Measurements from ENCODE around the gene ELAVL1.

The ELAVL1 gene

DNA sequence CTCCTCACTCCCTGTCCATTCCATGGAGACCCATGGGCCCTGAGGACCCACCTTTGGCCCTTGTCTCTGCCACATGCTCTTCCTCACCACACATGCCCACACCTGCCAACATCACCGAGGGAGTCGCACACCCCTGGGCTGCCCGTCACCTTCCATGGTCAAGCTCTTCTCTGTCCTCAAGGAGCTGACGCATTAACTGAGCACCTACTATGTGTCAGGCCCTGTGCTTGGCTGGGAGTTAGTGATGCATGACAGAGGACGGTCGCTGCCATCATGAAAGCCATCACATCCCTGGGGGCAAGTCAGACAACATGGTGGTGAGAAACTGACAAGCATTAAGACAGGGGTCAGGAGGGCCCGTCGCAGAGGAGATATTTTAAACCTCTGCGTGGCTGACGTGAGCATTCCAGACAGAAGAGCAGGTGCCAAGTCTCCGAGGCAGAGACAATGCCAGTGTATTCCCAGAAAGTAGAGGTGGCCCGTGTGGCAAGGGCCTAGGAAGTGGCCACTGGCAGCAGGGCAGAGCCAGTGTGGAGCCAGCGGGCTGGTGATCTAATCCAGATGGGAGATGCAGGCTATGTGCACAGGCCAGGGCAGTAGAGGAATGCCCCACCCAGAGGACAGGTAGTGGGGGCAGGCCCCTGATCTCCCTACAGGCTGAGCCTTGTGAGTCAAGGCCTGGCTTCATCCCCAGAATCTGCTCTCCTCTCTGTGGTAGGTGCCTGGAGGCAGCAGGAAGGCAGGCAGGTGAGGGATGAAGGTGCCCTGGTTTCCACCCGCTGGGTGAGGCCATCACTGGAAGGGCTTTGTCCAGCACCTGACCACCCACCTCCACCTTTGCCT lies 21.2 kb downstream of the ELAVL1 start:
- no peak for DNase-seq (ENCODE audit: low read depth)

DNA sequence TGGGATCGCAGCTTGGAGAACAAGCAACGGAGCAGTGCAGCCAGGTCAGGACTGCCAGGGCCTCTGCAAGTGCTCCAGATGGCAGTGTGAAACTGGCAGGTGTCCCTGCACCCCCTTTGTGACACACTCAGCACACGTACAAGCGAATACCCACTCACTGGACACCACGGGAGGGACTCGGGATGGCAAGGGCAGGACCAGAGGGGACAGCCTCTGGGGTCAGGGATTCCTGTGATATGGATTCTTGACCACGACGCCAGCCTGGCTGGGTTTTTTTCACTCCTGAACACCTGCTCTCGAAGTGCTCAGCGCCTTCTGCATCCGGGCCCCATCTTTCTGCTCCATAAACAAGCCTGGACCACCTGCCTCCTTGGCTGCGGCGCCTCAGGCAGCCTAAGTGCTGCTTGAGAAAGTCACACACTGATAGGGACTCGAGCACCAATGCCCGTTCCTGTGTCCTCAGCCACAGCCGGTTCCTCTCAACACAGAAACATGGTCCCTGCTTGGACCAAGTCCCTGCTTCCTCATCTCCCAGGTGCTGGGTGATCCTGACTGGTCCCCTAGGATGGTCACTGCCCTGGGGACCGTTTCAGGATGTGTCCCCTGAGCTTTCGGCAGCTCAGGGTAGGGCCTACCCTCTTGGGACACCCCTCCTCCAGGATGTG lies 22.0 kb downstream of the ELAVL1 start:
- no peak for DNase-seq (ENCODE audit: low read depth)

DNA sequence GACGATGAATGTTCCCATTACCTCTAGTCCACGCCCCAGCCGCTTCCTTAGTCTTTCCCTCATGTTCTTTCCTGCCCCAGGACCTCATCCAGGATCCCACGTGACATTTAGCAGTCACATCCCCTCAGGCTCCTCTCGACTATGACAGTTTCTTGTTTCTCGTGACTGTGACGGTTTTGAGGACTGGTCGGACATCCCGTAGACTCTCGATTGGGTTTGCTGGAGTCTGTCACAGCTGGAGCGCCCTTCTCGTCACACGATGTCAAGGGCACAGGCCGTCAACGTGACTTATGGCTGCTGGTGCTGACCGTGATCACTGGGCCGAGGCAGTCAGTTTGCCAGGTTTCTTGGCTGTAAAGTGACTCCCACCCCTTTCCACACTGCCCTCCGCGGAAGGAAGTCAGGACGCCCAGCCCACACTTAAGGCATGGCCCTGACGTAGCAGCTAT lies 22.8 kb downstream of the ELAVL1 start:
- no peak for DNase-seq (ENCODE audit: low read depth)

DNA sequence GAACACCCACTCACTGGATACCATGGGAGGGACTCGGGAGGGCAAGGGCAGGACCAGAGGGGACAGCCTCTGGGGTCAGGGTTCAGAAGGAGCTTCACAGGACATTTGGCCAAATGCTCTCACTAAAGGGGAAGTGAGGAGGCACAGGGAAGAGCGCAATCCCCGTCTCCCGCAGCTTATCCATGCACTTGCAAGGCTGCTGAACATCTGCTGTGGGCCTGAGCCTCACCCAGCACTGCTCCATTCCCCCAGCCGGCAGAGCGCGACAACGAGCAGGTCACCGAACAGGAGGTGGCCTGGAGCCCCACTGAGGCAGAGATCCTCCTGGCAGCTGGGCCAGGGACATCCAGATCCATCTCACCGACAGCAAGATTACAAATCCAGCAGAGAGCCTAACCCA lies 23.3 kb downstream of the ELAVL1 start:
- DNase-seq (ENCODE audit: low read depth) = no peak

DNA sequence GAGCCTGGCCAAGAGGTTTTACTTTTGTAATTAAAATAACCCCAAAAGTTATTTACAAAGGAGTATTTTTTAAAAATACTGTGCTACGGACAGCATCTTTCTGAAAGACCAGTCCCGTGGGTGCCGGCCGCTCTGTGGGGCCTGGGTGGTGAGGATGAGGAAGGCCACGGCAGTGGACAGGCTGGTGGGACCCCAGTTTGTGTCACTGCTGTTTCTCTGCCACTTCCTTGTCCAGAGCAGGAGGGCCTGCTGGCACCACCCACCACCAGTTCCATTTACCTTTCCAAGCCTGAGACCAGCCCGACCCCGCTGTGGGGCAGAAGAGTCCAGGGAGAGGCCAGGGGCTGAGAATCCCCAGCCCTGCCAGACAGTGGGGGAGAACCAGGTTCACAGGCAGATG lies 23.8 kb downstream of the ELAVL1 start:
- DNase-seq (ENCODE audit: low read depth) = no peak

DNA sequence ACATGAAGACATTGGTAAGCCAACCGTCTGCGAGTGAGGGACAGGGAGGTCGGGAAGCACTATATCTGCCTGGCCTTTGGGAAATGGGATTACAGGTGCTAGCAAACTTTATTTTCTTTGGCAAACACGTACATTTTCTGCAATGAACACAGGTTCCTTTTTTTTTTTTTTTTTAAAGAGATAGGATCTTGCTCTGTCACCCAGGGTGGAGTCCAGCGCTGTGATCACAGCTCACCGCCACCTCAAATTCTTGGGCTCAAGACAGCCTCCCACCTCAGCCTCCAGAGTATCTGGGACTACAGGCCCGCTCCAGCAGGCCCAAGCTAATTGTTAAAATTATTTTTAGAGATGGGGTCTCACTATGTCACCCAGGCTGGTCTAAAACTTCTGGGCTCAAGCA lies 24.2 kb downstream of the ELAVL1 start:
- DNase-seq (ENCODE audit: low read depth) = no peak

DNA sequence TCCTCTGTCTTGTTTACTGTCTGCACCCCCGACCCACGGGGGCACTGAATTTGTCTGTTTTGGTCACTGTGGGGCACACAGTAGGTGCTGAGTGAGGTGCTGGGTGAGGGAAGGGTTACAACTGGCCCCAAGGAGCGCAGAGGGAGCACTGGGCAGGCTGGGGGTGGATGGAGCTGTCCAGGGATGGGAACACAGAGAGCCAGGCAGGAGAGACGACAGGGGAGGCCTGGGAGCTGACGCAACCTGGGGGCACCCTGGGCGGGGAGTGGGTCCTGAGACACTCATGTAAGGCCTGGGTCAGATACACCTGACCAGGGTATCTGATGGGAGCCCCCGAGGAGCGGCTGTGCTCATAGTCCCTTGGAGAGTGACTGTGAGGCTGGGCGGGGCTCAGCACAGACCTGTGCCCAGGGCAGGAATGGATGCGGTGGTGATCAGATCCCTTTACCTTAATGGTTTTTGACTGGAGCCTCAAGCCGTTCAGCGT lies 24.8 kb downstream of the ELAVL1 start:
- DNase-seq (ENCODE audit: low read depth) = no peak

DNA sequence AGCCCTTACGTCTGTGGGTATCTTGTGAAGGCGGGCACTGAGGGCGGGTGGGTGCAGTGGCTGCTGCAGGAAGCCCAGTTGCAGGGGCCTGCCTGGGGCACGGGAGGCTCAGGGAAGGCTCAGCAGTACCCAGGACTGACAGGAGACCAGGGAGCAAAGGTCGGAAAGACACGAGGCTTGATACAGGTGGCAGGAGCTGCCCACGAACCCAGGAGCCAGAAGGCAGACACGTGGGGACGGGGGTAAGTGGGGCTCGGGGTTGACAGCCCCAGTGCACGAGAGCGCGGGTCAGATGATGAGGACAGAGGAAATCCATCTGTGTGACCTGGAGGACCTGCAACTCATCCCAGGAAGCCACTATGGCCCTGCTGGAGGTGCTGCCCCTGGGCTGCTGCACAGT lies 25.3 kb downstream of the ELAVL1 start:
- no peak for DNase-seq (ENCODE audit: low read depth)

DNA sequence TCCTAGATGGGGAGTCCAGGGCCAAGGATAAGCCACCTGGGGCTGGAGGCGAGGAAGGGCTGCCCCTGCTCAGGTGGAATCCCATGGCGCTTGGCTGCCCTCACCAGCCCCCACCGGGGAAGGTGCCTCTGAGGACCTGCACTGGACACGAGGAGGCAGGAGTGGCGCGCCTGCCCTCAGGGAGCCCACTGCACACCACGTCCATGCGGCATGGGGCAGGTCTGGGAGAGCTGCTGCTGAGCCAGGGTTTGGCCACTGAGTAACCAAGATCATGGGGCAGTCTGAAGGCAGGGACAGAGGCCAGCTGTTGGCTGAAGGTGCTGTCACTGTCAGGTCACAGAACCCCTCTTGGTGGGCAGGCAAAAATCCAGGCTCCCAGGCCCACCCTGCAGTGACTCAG lies 25.9 kb downstream of the ELAVL1 start:
- DNase-seq (ENCODE audit: low read depth) = no peak

DNA sequence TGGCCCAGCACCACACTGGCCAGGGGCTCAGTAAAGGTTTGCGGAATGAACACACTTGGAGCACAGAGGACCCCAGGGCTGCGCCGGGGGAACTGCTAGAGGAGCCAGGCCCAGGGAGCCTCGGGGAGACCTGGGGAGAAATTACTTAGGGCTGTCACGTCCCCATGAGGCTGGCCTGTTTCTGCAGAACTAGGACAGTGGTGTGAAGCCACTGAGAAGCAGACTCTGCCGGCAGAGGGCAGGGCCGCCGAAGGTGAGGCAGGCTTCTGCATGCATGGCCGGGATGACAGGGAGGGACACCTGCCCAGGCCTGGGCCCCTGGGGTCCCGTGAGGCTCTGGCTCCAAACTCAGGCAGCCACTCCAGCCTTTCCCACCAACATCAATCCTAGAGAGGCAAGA lies 26.4 kb downstream of the ELAVL1 start:
- DNase-seq (ENCODE audit: low read depth) = no peak

DNA sequence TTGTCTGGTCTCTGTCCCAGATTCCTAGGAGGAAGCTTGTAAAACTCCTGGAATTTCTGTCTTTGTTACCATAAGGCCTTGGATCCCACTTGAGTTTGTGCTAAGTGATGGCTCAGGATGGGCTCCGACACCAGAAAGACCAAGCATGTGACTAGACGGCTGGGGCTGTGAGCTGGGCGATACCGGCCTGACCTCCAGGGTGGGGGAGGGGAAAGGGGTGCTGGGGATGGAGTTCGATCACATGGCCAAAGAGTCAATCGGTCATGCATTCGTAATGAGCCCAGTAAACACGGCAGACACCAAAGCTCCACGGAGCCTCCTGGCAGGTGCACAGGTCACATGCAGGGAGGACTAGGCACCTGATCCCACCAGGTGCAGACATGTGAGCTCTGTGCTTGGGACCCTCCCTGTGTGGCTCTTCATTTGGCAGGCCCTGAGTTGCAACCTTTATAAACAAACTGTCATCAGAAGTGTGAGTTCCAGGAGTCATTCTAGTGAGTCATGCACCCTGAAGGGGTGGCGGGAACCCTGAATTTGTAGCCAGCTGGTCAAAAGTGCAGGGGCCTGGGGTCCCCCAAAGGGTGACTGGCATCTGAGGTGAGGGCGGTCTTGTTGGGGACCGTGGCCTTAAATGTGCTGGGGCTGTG lies 27.1 kb downstream of the ELAVL1 start:
- no peak for DNase-seq (ENCODE audit: low read depth)

DNA sequence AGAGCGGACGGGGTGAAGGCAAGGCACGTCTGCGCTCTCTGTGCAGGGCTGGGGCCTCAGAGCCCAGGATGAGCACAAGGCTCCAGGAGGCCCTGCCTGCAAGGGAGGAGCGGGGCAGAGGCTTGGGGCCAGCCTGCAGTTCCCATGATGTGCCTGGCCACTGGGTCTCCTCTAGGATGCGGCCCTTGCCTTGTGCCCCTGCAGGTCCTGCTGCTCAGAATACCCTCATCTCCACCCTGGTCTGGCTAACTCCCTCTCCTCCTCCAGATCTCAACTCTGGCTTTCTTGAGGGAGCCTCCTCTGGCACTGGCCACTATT lies 27.8 kb downstream of the ELAVL1 start:
- DNase-seq (ENCODE audit: low read depth) = no peak

DNA sequence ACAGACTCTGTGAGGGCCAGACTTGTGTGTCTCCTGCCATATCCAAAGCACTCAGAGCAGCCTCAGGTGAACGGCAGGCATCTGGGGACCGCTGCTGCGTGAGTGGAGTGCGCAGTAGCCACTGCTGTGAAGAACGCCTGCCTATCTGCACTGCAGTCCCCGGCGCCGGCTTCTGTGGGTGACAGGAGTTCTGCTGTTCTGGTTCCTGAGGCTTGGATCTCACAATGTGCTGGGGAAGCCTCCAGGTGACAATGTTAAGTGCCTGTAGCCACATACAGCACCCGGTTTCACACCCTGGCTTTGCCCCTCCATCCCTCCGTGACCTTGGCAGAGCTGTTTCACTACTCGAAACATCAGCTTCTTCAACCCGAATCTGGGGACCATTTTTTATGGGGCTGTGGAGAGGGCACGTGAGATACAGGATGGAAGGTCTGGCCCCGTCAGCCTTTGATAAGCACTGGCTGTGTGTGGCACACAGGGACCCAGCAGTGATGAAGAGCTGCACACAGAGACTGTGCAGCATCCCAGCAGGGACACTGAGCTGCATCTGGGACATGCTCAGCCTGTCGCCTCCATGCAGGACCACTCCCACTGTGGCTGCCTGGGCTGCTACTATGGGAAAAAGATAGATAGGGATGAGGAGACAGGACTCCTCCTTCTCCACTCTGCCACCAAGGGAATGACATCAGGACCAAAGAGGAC lies 28.3 kb downstream of the ELAVL1 start:
- DNase-seq (ENCODE audit: low read depth) = no peak

DNA sequence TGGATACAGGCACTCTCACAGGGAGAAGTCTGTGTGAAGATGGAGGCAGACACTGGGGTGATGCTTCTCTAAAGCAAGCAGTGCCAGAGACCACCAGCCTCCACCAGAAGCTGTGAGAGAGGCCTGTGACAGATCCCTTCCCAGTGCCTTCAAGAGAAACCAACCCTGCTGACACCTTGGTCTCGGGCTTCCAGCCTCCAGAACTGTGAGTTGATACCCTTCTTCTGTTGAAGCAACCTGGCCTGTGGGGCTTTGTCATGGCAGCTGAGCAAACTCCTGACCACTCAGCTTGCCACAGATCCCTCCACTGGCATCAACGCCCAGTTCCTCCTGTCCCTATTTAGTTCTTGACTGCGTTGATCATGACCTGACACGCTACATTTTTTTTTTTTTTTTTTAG lies 29.0 kb downstream of the ELAVL1 start:
- DNase-seq (ENCODE audit: low read depth) = no peak

DNA sequence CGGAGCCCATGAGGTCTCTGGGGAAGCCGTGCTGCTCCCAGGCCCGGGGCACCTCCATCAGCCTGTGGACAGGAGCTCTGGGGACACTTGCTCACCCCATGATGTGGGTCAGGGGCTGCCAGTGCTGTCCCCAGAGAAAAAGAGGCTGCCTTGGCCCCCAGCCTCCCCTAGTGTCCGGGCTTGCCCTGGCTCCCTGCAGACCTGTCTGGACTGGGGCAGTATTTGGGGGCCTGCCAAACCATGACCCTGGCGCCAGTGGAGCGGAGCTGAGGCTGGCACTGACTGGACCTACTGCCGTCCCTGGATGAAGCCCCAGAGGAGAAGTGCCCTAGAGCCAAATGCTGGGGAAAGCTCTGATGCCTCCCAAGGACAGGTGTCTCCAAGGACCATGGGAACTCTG lies 30.4 kb downstream of the ELAVL1 start:
- no peak for DNase-seq (ENCODE audit: low read depth)

DNA sequence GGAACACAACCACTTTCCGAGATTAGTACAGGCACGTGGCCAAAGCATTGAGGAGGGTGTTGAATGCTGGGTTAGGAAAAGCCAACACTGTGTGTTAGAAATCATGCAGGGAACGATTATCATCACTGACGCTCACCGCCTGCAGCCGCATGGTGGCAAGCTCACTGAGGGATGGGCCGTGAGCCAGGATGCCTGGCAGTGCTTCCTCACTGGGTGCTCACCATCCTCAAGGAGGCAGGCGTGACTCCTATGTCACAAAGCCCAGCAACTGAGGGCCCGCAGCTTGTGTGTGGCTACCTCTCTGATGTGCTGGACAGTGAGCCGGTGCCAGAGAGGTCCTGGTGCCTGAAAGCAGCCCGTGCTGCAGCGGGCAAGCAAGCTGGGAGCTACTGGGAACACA lies 31.6 kb downstream of the ELAVL1 start:
- no peak for DNase-seq (ENCODE audit: low read depth)

DNA sequence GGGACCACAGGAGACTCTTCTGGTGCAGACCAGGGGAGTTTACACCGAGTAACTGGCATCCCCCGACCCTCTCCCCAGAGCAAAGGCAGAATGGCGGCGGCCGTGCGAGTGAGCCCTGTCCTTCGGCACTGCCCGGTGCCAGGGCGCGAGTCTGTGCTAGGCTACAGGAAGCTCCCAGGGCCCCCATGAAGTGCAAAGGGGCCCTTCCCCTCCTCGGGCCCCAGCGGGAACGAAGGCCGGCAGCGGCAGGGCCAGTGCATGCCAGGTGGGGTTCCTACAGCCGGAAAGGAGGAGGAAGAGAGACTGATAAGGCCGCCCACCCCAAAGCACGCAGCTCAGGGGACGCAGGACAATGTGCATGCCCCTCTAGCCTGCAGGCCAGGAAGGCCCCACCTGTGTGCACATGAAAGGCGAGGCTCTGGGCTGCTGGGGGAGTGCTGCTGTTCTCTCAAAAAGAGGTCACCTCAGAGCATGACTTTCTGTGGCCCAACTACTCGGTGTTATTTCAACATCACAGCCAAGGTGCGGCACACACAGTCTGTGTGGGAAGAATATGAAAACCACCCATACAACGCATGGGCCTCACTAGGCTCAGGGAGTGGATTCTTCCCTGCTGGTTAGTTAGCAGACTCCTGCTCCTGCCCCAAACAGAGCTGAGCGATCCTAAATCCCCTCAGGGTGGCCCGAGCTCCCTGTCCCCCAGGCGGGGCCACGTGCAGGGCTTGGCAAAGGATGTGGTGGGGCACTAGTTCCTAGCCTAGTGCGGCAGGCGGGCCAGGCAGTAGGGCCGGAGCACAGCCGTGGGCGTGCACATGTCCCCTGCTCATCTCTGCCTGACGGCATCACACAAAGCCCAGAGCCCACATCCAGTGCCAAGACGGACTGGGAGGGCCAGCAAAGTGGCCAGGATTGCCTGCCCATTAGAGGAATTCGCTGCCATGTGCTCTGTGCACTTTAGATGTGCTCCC lies 33.6 kb downstream of the ELAVL1 start:
- DNase-seq (ENCODE audit: low read depth) = no peak

DNA sequence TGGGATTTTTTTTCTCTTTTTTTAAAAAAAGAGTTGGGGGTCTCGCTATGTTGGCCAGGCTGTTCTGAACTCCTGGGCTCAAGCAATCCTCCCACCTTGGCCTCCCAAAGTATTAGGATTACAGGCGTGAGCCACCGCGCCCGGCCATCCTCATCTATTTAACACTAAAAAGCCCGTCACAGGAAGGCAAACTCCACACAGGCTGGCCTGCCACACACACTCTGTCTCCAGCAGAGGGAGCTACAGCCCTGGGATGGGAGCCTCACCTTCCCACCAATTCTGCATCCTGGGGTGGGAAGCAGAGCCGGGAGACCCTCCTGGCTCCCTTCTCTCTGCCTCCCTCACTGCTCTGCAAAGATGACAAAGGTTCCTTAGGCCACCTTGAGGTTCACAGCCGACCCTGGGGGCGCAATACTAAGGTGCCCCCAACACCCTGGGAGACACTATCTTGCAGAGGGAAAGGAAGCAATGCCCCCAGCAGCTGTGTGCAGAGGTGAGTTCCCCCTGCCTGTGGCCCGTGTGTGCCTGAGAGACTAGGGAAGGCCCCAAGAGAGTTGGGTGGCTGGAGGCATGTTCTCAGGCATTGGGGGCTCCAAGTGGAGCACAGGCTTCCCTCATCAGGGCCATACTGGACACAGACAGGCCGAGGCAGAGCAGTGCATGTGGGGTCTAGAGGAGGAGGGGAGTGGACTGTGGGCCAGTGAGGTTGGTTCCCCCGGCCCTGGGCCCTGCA lies 34.6 kb downstream of the ELAVL1 start:
- DNase-seq (ENCODE audit: low read depth) = no peak

DNA sequence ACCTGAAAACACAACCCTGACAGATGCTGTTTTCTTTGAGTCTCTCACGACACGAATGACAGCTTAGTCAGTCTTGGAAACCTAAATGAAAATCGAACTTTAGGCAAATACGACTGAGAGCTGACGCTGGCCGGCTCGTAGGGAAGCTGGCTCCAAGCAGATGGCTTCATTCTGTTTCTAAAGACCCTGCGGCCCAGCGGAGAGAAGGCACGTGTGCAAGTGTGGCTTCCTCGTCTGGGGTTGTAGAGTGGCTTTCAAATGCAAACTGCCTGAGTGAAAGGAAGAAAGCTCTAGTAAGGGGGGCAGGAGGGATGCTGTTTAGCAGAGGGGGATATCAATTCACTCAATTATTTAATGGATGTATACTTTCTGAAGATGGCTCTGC lies 35.9 kb downstream of the ELAVL1 start:
- no peak for DNase-seq (ENCODE audit: low read depth)

DNA sequence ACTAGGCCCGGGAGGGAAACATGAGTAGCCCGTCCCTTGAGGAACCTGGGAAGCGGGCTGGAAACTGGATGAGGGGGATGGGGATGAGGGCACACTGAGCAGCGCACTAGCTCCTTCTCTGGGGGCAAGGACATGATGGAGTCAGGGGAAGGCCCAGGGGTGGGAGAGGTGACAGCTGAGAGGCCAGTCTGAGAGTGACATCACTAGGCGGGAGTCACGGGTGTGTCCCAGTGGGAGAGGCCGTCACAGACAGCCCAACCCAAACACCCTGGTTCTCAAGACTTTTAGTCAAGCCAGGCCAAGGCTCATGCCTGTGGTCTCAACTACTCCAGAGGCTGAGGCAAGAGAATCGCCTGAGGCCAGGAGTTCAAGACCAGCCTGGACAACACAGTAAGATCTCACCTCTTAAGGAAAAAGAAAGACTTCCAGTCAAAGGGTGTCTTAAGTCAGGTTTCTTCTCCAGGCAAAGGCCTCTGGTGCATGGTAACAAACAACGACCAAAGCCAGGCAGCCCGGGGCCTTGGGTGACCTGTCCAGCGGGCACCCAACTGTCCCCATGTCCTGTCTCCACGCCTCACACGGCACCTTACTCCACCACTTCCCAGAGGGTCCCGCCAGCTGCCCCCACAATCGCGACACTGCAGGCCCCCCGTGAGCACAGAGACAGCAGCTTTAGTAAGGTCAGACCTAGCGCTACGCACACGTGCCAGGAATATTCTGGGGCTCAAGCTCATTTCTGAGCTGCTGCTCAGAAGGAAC lies 36.5 kb downstream of the ELAVL1 start:
- DNase-seq (ENCODE audit: low read depth) = no peak
